Neural cell (in vitro differentiated cells): ENCODE data around the gene PALD1. TPM values are rescaled to one million over a fixed set of nuclear protein-coding genes. Genes with fewer than 3 reads are reported as not detected.

ENCODE experiments used
- H2AFZ ChIP-seq: fragments of 200-600, 300-800 bp; sonication (generic), shearing (Covaris generic); 2 replicates; pipeline ENCODE4 v1.6.0; 2014; ENCODE audit warnings: low read depth, mild to moderate bottlenecking, antibody characterized with exemption, low read length, moderate library complexity
- H3F3A ChIP-seq: fragments of 200-600 bp; shearing (Covaris generic); 2 replicates; pipeline ENCODE4 v1.6.1; 2016; ENCODE audit warnings: mild to moderate bottlenecking, moderate library complexity, mixed read lengths, antibody characterized with exemption, low read length; ENCODE audit not compliant: insufficient read depth, poor library complexity, severe bottlenecking
- H3K27ac ChIP-seq: fragments of 200-600, 300-800 bp; sonication (generic), shearing (Covaris generic); 2 replicates; pipeline ENCODE4 v1.5.1; 2014; ENCODE audit warnings: mild to moderate bottlenecking, low read length, moderate library complexity
- H3K27me3 ChIP-seq: fragments of 300-800, 200-600 bp; sonication (generic), shearing (Covaris generic); 2 replicates; pipeline ENCODE4 v1.6.0; 2014; ENCODE audit warnings: mild to moderate bottlenecking, low read depth, low read length, moderate library complexity; ENCODE audit not compliant: insufficient read depth
- H3K36me3 ChIP-seq: fragments of 300-800, 200-600 bp; sonication (generic), shearing (Covaris generic); 2 replicates; pipeline ENCODE4 v1.5.1; 2014; ENCODE audit warnings: mild to moderate bottlenecking, antibody characterized with exemption, low read length, moderate library complexity; ENCODE audit not compliant: insufficient read depth
- H3K4me2 ChIP-seq: fragments of 300-800, 200-600 bp; sonication (generic), shearing (Covaris generic); 2 replicates; pipeline ENCODE4 v1.6.0; 2014; ENCODE audit warnings: mild to moderate bottlenecking, low read length
- H3K4me3 ChIP-seq: fragments of 300-800, 200-600 bp; sonication (generic), shearing (Covaris generic); 2 replicates; pipeline ENCODE4 v1.5.1; 2014; ENCODE audit warnings: mild to moderate bottlenecking, low read length, moderate library complexity
- H3K79me2 ChIP-seq: fragments of 200-600 bp; shearing (Covaris generic); replicated peaks from 2 replicates; pipeline ENCODE4 v1.6.0; 2014; ENCODE audit warnings: mild to moderate bottlenecking, low read length, moderate library complexity; ENCODE audit not compliant: insufficient read depth
- H3K9ac ChIP-seq: fragments of 300-800, 200-600 bp; sonication (generic), shearing (Covaris generic); 2 replicates; pipeline ENCODE4 v1.6.1; 2016; ENCODE audit warnings: mild to moderate bottlenecking, low read length, mixed read lengths
- H3K9me2 ChIP-seq: fragments of 200-600 bp; shearing (Covaris generic); 2 replicates; pipeline ENCODE4 v1.6.1; 2016; ENCODE audit warnings: mild to moderate bottlenecking, low read length, mixed read lengths; ENCODE audit not compliant: insufficient read depth
- H3K9me3 ChIP-seq: fragments of 200-600, 300-800 bp; sonication (generic), shearing (Covaris generic); 2 replicates; pipeline ENCODE4 v1.6.1; 2016; ENCODE audit warnings: mild to moderate bottlenecking, mixed run types, low read length, moderate library complexity, mixed read lengths
- H4K20me1 ChIP-seq: fragments of 200-600 bp; shearing (Covaris generic); 2 replicates; pipeline ENCODE4 v1.6.1; 2016; ENCODE audit warnings: mild to moderate bottlenecking, mixed run types; ENCODE audit not compliant: insufficient read depth
- CTCF ChIP-seq: fragments of 450-650 bp; IDR thresholded peaks from 2 replicates; pipeline ENCODE4 v1.5.1; 2014; ENCODE audit warnings: antibody characterized with exemption, mild to moderate bottlenecking, moderate library complexity; ENCODE audit not compliant: poor library complexity, severe bottlenecking
- EP300 ChIP-seq: fragments of 450-650 bp; conservative IDR thresholded peaks from 2 replicates; pipeline ENCODE4 v1.6.1; 2014; ENCODE audit warnings: antibody characterized with exemption, mild to moderate bottlenecking, moderate library complexity; ENCODE audit not compliant: poor library complexity, severe bottlenecking
- EZH2 ChIP-seq: fragments of 200-600, 300-800 bp; shearing (Covaris generic), sonication (generic); IDR thresholded peaks from 2 replicates; pipeline ENCODE4 v1.6.1; 2014; ENCODE audit warnings: antibody characterized with exemption, low read length, borderline replicate concordance, mild to moderate bottlenecking; ENCODE audit not compliant: insufficient read depth, poor library complexity, severe bottlenecking
- MXI1 ChIP-seq: fragments of 450-650 bp; conservative IDR thresholded peaks from 2 replicates; pipeline ENCODE4 v1.6.1; 2014; ENCODE audit warnings: antibody characterized with exemption, mild to moderate bottlenecking; ENCODE audit not compliant: poor library complexity, severe bottlenecking
- POLR2AphosphoS5 ChIP-seq: IDR thresholded peaks from 2 replicates; pipeline ENCODE4 v1.6.1; 2012
- RAD21 ChIP-seq: fragments of 450-650 bp; conservative IDR thresholded peaks from 2 replicates; pipeline ENCODE4 v1.6.1; 2014; ENCODE audit warnings: antibody characterized with exemption, mild to moderate bottlenecking, moderate library complexity
- SMC3 ChIP-seq: fragments of 450-650 bp; conservative IDR thresholded peaks from 2 replicates; pipeline ENCODE4 v1.6.1; 2014; ENCODE audit warnings: antibody characterized with exemption, mild to moderate bottlenecking, moderate library complexity; ENCODE audit not compliant: poor library complexity
- TAF1 ChIP-seq: IDR thresholded peaks from 2 replicates; pipeline ENCODE4 v1.6.1; 2012; ENCODE audit warnings: low read depth
- polyA plus RNA-seq: library from polyadenylated mRNA; depleted of rRNA; stranded (reverse); fragments of >200 nt; gene quantifications from 2 replicates; pipeline ENCODE4 v1.2.3, GENCODE V29; 2014
- TF ChIP-seq, protein P1 (sequence below): IDR thresholded peaks from 2 replicates; pipeline ENCODE4 v1.6.1; 2012; ENCODE audit warnings: borderline replicate concordance

PALD1 gene
- polyA plus RNA-seq, 1 donor from 2014 or later: 1.1 TPM

DNA sequence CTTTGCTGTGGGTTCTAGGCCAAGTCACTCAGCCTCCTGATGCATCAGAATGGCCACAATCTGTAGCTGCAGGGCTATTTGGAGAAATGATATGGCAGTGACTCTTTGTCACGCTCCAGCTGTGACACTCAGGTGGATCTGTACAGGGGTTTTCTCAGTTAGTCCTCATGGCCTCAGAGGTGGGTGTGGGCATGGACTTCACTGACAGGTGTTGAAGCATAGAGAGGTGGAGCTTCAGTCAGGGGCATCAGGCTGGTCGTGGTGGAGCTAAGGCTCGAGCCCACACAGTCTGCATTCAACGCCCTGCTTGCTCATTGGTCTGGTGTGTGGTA lies 21.2 kb downstream of the PALD1 start:
- Histone ChIP-seq H3K9me2 (no peaks in the 10 kb centered on the region), H3K4me2 (no peak overlapping the region), H3K9me3 (no peaks in the 10 kb centered on the region), H3F3A (no peaks in the 10 kb centered on the region), H4K20me1 (no peaks in the 10 kb centered on the region), H3K27me3 (no peaks in the 10 kb centered on the region), H3K79me2 (no peaks in the 10 kb centered on the region), H3K27ac (no peak overlapping the region), H2AFZ (no peak overlapping the region), H3K36me3 (no peaks in the 10 kb centered on the region), H3K9ac (no peak overlapping the region), H3K4me3 (no peak overlapping the region)
- TF ChIP-seq TAF1 (no peak), EZH2 (no peak), CTCF (no peak), SMC3 (no peak), EP300 (no peak), MXI1 (no peak), RAD21 (no peak), POLR2AphosphoS5 (no peak)
- TF ChIP-seq, protein P1, sequence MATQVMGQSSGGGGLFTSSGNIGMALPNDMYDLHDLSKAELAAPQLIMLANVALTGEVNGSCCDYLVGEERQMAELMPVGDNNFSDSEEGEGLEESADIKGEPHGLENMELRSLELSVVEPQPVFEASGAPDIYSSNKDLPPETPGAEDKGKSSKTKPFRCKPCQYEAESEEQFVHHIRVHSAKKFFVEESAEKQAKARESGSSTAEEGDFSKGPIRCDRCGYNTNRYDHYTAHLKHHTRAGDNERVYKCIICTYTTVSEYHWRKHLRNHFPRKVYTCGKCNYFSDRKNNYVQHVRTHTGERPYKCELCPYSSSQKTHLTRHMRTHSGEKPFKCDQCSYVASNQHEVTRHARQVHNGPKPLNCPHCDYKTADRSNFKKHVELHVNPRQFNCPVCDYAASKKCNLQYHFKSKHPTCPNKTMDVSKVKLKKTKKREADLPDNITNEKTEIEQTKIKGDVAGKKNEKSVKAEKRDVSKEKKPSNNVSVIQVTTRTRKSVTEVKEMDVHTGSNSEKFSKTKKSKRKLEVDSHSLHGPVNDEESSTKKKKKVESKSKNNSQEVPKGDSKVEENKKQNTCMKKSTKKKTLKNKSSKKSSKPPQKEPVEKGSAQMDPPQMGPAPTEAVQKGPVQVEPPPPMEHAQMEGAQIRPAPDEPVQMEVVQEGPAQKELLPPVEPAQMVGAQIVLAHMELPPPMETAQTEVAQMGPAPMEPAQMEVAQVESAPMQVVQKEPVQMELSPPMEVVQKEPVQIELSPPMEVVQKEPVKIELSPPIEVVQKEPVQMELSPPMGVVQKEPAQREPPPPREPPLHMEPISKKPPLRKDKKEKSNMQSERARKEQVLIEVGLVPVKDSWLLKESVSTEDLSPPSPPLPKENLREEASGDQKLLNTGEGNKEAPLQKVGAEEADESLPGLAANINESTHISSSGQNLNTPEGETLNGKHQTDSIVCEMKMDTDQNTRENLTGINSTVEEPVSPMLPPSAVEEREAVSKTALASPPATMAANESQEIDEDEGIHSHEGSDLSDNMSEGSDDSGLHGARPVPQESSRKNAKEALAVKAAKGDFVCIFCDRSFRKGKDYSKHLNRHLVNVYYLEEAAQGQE: no peak

DNA sequence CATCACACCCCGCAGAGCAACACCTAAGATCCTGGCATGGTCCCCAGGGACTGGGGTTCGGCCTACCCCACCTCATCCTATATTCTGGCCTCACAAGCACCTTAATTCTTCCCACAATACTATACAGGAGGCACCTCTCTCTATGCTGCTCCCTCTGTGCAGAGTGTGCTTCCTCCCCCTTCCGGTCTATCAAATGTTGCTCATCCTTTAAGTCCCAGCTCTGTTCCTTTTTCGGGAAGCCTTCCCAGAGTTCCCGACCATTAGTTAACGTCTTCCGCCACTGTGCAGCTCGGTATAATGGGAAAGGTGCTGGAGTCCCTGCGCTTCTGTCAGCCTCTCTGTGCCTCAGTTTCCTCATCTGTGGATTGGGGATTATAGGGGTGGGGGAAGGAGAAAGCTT lies 21.8 kb downstream of the PALD1 start:
- TF ChIP-seq EP300 (no peak), MXI1 (no peak), RAD21 (no peak)
- TF ChIP-seq, protein P1: no peak
- Histone ChIP-seq H4K20me1 (no peaks in the 10 kb centered on the region), H3K27ac (no peak overlapping the region), H3K79me2 (no peaks in the 10 kb centered on the region), H3F3A (no peaks in the 10 kb centered on the region), H2AFZ (no peak overlapping the region), H3K36me3 (no peaks in the 10 kb centered on the region), H3K9me3 (no peaks in the 10 kb centered on the region), H3K4me2 (no peak overlapping the region), H3K4me3 (no peak overlapping the region), H3K27me3 (no peaks in the 10 kb centered on the region), H3K9ac (no peak overlapping the region), H3K9me2 (no peaks in the 10 kb centered on the region)
